22Rv1 (cell line): ENCODE data around the gene NPY4R2.
"Not testable (repeated sequence)": the region's sequence is repeated elsewhere in the genome, so short reads cannot be mapped to it uniquely, and the experiment has no call there.

Experiments
- ZFX ChIP-seq: fragments of 450-650 bp; IDR thresholded peaks from 2 replicates; pipeline ENCODE4 v1.6.1; 2017; ENCODE audit warnings: antibody characterized with exemption, borderline replicate concordance
- TF ChIP-seq, protein P1 (sequence below): fragments of 450-650 bp; IDR thresholded peaks from 2 replicates; pipeline ENCODE4 v1.5.1; 2017; ENCODE audit warnings: mild to moderate bottlenecking

DNA sequence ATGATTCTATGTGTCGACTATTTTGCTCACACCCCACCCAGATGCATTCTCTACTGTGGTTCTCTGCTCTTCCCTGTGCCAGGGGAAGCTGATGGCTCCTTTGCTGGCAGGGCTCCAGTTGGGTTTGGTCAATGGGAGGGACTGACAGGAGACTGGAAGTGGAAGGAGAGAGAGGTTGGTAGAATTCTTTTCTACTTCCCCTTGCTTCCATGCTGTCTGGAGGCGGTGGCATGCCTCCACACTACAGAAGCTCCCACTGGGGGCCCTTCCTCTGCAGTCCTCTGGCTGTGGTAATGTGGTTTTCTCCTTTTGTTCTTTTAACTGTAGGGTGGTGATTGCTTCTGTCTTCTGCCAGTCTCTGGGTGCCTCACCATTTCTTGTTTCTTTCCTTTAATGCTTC lies 4.4 kb upstream of the NPY4R2 start:
- TF ChIP-seq, protein P1, sequence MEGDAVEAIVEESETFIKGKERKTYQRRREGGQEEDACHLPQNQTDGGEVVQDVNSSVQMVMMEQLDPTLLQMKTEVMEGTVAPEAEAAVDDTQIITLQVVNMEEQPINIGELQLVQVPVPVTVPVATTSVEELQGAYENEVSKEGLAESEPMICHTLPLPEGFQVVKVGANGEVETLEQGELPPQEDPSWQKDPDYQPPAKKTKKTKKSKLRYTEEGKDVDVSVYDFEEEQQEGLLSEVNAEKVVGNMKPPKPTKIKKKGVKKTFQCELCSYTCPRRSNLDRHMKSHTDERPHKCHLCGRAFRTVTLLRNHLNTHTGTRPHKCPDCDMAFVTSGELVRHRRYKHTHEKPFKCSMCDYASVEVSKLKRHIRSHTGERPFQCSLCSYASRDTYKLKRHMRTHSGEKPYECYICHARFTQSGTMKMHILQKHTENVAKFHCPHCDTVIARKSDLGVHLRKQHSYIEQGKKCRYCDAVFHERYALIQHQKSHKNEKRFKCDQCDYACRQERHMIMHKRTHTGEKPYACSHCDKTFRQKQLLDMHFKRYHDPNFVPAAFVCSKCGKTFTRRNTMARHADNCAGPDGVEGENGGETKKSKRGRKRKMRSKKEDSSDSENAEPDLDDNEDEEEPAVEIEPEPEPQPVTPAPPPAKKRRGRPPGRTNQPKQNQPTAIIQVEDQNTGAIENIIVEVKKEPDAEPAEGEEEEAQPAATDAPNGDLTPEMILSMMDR = not testable (repeated sequence)
- TF ChIP-seq ZFX = not testable (repeated sequence)
